Measurements from ENCODE around the gene SAP25.

- TF ChIP-seq CTCF (IDR thresholded peaks at IDR 0.05) (no peak), POLR2A (IDR thresholded peaks at IDR 0.05) (no peak)
These were observed 27.0 kb upstream of the SAP25 start for GRCh38 chr7:100600730-100601038.
